H9 (cell line): ENCODE data around the gene NPC1L1. TPM values are rescaled to one million over a fixed set of nuclear protein-coding genes. Genes with fewer than 3 reads are reported as not detected.

ENCODE experiments used
- DNase-seq: peaks from one replicate; pipeline ENCODE4 v3.0.0-alpha.2; 2017
- H2AFZ ChIP-seq: one replicate; pipeline ENCODE4 v1.6.1; 2013; ENCODE audit warnings: mild to moderate bottlenecking, low read length, control low read depth, moderate library complexity
- H2AK5ac ChIP-seq: 2 replicates; pipeline ENCODE4 v1.6.1; 2013; ENCODE audit warnings: low read length, control low read depth, mixed read lengths; ENCODE audit not compliant: insufficient read length
- H2BK120ac ChIP-seq: one replicate; pipeline ENCODE4 v1.6.1; 2013; ENCODE audit warnings: low read depth, mild to moderate bottlenecking, low read length, control low read depth, inconsistent platforms; ENCODE audit not compliant: poor library complexity, severe bottlenecking
- H2BK12ac ChIP-seq: 2 replicates; pipeline ENCODE4 v1.6.1; 2013; ENCODE audit warnings: low read length, control low read depth, mixed read lengths, low read depth; ENCODE audit not compliant: insufficient read length
- H2BK15ac ChIP-seq: 2 replicates; pipeline ENCODE4 v1.6.1; 2013; ENCODE audit warnings: low read depth, low read length, control low read depth
- H2BK20ac ChIP-seq: one replicate; pipeline ENCODE4 v1.6.1; 2013; ENCODE audit warnings: low read depth, mild to moderate bottlenecking, low read length, control low read depth, inconsistent platforms; ENCODE audit not compliant: poor library complexity, severe bottlenecking
- H2BK5ac ChIP-seq: 2 replicates; pipeline ENCODE4 v1.6.1; 2013; ENCODE audit warnings: low read length, control low read depth, mixed read lengths; ENCODE audit not compliant: insufficient read length
- H3K14ac ChIP-seq: 2 replicates; pipeline ENCODE4 v1.6.1; 2013; ENCODE audit warnings: low read length, control low read depth; ENCODE audit not compliant: insufficient read depth
- H3K18ac ChIP-seq: 2 replicates; pipeline ENCODE4 v1.6.1; 2013; ENCODE audit warnings: low read depth, mild to moderate bottlenecking, mixed read lengths, low read length, control low read depth; ENCODE audit not compliant: insufficient read length
- H3K23ac ChIP-seq: 2 replicates; pipeline ENCODE4 v1.6.1; 2013; ENCODE audit warnings: low read length, control low read depth, mixed read lengths, low read depth; ENCODE audit not compliant: insufficient read length
- H3K23me2 ChIP-seq: 2 replicates; pipeline ENCODE4 v1.6.1; 2013; ENCODE audit warnings: low read depth, mild to moderate bottlenecking, mixed read lengths, low read length, control low read depth; ENCODE audit not compliant: insufficient read length, poor library complexity, severe bottlenecking
- H3K27ac ChIP-seq: 2 replicates; pipeline ENCODE4 v1.5.1; 2013; ENCODE audit warnings: low read length, control low read depth, mixed read lengths, low read depth; ENCODE audit not compliant: insufficient read length
- H3K27me3 ChIP-seq: 2 replicates; pipeline ENCODE4 v1.6.1; 2013; ENCODE audit warnings: low read length, control low read depth, inconsistent platforms; ENCODE audit not compliant: insufficient read depth
- H3K4ac ChIP-seq: 2 replicates; pipeline ENCODE4 v1.6.1; 2013; ENCODE audit warnings: low read depth, mild to moderate bottlenecking, control low read depth, inconsistent platforms, low read length, moderate library complexity
- H3K4me1 ChIP-seq: 2 replicates; pipeline ENCODE4 v1.6.1; 2013; ENCODE audit warnings: low read length, control low read depth, inconsistent platforms; ENCODE audit not compliant: insufficient read depth
- H3K4me2 ChIP-seq: 2 replicates; pipeline ENCODE4 v1.6.1; 2013; ENCODE audit warnings: low read length, control low read depth, mixed read lengths; ENCODE audit not compliant: insufficient read length, insufficient read depth
- H3K56ac ChIP-seq: 2 replicates; pipeline ENCODE4 v1.6.1; 2013; ENCODE audit warnings: low read depth, mild to moderate bottlenecking, mixed read lengths, low read length, control low read depth; ENCODE audit not compliant: insufficient read length
- H3K79me1 ChIP-seq: 2 replicates; pipeline ENCODE4 v1.6.1; 2013; ENCODE audit warnings: low read depth, mild to moderate bottlenecking, moderate library complexity, low read length, control low read depth, inconsistent platforms; ENCODE audit not compliant: insufficient read depth, poor library complexity, severe bottlenecking
- H3K79me2 ChIP-seq: 2 replicates; pipeline ENCODE4 v1.6.1; 2013; ENCODE audit warnings: low read length, control low read depth, inconsistent platforms; ENCODE audit not compliant: insufficient read depth
- H3K9ac ChIP-seq: 2 replicates; pipeline ENCODE4 v1.6.1; 2013; ENCODE audit warnings: low read length, control low read depth, mixed read lengths; ENCODE audit not compliant: insufficient read length; ENCODE audit errors: extremely low read depth
- H3K9me3 ChIP-seq: one replicate; pipeline ENCODE4 v1.6.1; 2013; ENCODE audit warnings: low read depth, low read length, inconsistent platforms; ENCODE audit not compliant: control insufficient read depth
- H3T11ph ChIP-seq: one replicate; pipeline ENCODE4 v1.6.1; 2013; ENCODE audit warnings: mild to moderate bottlenecking, low read length, control low read depth, inconsistent platforms
- H4K20me1 ChIP-seq: one replicate; pipeline ENCODE4 v1.6.1; 2013; ENCODE audit not compliant: control insufficient read depth, insufficient read length, insufficient read depth
- H4K5ac ChIP-seq: 2 replicates; pipeline ENCODE4 v1.6.1; 2013; ENCODE audit warnings: low read depth, mild to moderate bottlenecking, mixed read lengths, low read length, control low read depth; ENCODE audit not compliant: insufficient read length
- H4K8ac ChIP-seq: replicated peaks from 2 replicates; pipeline ENCODE4 v1.6.1; 2013; ENCODE audit warnings: low read length, control low read depth, mixed read lengths, low read depth; ENCODE audit not compliant: insufficient read length
- H4K91ac ChIP-seq: 2 replicates; pipeline ENCODE4 v1.6.1; 2013; ENCODE audit warnings: low read depth, mild to moderate bottlenecking, moderate library complexity, mixed read lengths, low read length, control low read depth; ENCODE audit not compliant: insufficient read length
- H3K27ac Mint-ChIP-seq, 3 experiments: 2 replicates in 2 of 3; 3 replicates in 1 of 3; pipeline ENCODE4 v1.8.0; 2020 to 2021; ENCODE audit warnings: mixed read lengths in 3 of 3, mild to moderate bottlenecking in 1 of 3, moderate library complexity in 1 of 3
- H3K27me3 Mint-ChIP-seq: 2 replicates; pipeline ENCODE4 v1.8.0; 2021; ENCODE audit warnings: low read depth, mild to moderate bottlenecking, moderate library complexity, mixed read lengths
- H3K36me3 Mint-ChIP-seq, 3 experiments: 2 replicates in 2 of 3; 3 replicates in 1 of 3; pipeline ENCODE4 v1.8.0; 2020 to 2021; ENCODE audit warnings: low read depth in 3 of 3, mixed read lengths in 3 of 3; ENCODE audit not compliant: insufficient read depth in 1 of 3
- H3K4me1 Mint-ChIP-seq, 2 experiments: 2 replicates each; pipeline ENCODE4 v1.8.0; 2020; ENCODE audit warnings: mixed read lengths in 2 of 2
- H3K4me3 Mint-ChIP-seq, 2 experiments: 2 replicates in 1 of 2; 3 replicates in 1 of 2; pipeline ENCODE4 v1.8.0; 2020 to 2021; ENCODE audit warnings: mild to moderate bottlenecking in 2 of 2, mixed read lengths in 2 of 2, moderate library complexity in 1 of 2
- H3K9me3 Mint-ChIP-seq, 2 experiments: 2 replicates in 1 of 2; 3 replicates in 1 of 2; pipeline ENCODE4 v1.8.0; 2020; ENCODE audit warnings: mild to moderate bottlenecking in 2 of 2, mixed read lengths in 2 of 2, moderate library complexity in 1 of 2
- WGBS: extraction: QIAGEN DNeasy Blood & Tissue Kit; methylation state at CpG from one replicate; pipeline ENCODE4 v1.1.7; 2013; ENCODE audit warnings: missing lambda C conversion rate, low lambda C conversion rate, mixed read lengths; ENCODE audit not compliant: insufficient read length; ENCODE audit errors: extremely low coverage; 5-methylcytosine and 5-hydroxymethylcytosine counted together
- total RNA-seq: library from RNA; stranded (reverse); gene quantifications from 2 replicates; pipeline ENCODE4 v1.2.1, GENCODE V29; 2021
- TF ChIP-seq, protein P1 (sequence below): fragments of 200-600 bp; sonication (generic); conservative IDR thresholded peaks from 3 replicates; pipeline ENCODE4 v1.8.0; 2021; ENCODE audit warnings: antibody characterized with exemption, mild to moderate bottlenecking

Gene NPC1L1
- total RNA-seq, 1 experiment from 2014 or later, result 0.11 TPM

DNA sequence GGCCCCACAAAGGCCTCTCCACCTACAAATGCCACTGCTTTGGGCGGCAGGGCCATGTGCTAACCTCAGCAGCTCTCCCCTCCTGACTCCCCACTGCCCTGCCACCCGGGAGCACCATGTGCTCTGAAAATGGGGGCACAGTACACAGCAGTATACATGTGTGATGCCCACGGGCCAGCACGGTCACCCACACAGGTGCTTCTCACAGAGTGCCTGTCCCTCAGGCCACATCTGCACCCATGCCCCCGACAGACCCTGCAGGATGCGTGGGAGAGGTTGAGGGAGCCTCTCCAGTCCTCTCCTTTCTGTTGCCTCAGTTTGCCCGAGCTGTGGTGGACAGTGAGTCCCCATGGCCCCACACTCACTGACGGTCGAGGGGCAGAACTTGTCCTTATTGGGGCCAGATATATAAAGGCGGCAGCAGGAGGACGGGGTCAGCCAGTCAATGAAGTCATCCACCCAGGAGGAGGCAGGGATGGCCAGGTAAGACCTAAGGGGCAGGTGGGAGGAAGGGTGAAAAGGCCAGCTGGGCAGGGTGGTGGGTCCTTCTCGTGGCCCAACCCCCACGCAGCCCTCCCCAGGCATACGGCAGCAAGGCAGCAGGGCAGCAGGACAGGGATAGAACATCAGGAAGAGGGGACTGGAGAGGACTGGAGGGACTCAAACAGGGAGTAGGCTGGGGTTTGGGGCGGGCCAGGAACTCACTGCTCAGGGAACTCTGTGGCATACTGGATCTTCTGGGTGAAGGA lies 19.6 kb downstream of the NPC1L1 start:
- no peaks in the 10 kb centered on the region for H3K4me1 Mint-ChIP-seq
- TF ChIP-seq, protein P1, sequence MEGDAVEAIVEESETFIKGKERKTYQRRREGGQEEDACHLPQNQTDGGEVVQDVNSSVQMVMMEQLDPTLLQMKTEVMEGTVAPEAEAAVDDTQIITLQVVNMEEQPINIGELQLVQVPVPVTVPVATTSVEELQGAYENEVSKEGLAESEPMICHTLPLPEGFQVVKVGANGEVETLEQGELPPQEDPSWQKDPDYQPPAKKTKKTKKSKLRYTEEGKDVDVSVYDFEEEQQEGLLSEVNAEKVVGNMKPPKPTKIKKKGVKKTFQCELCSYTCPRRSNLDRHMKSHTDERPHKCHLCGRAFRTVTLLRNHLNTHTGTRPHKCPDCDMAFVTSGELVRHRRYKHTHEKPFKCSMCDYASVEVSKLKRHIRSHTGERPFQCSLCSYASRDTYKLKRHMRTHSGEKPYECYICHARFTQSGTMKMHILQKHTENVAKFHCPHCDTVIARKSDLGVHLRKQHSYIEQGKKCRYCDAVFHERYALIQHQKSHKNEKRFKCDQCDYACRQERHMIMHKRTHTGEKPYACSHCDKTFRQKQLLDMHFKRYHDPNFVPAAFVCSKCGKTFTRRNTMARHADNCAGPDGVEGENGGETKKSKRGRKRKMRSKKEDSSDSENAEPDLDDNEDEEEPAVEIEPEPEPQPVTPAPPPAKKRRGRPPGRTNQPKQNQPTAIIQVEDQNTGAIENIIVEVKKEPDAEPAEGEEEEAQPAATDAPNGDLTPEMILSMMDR, result no peak

More for the DNA sequence above, 19.6 kb downstream of the NPC1L1 start:
- H3K27me3 ChIP-seq, result no peaks in the 10 kb centered on the region
- H3K56ac ChIP-seq, result no peak overlapping the region
- H2BK20ac ChIP-seq, result no peak overlapping the region
- no peak overlapping the region for H2BK12ac ChIP-seq
- H2AFZ ChIP-seq, result no peak overlapping the region
- no peak overlapping the region for H4K5ac ChIP-seq
- DNase-seq, result no peak
- H3K4ac ChIP-seq, result no peak overlapping the region
- no peak overlapping the region for H3K14ac ChIP-seq
- no peak overlapping the region for H2AK5ac ChIP-seq
- no peak overlapping the region for H4K91ac ChIP-seq
- peaks cover 12% of the 10 kb centered on the region for H3K27me3 Mint-ChIP-seq
- H3K79me2 ChIP-seq, result no peaks in the 10 kb centered on the region
- H2BK5ac ChIP-seq, result no peak overlapping the region
- H3K23ac ChIP-seq, result no peak overlapping the region
- no peak overlapping the region for H2BK120ac ChIP-seq
- no peak overlapping the region for H3K9ac ChIP-seq
- H3K27ac ChIP-seq, result no peak overlapping the region
- no peak overlapping the region for H3K4me2 ChIP-seq
- peaks cover 16 to 17% of the 10 kb centered on the region in 2 experiments for H3K9me3 Mint-ChIP-seq
- WGBS, result no CpG with 5 or more reads among the region's 15 CpGs
- H3K4me3 Mint-ChIP-seq, result no peak overlapping the region
- H3K18ac ChIP-seq, result no peak overlapping the region
- H3K79me1 ChIP-seq, result no peaks in the 10 kb centered on the region
- no peak overlapping the region for H4K8ac ChIP-seq
- no peak overlapping the region for H3T11ph ChIP-seq
- 0 out of 7 replicates have a peak, but pooled peaks cover 0 to 4% (median 0%) of the 10 kb centered on the region in 3 experiments for H3K36me3 Mint-ChIP-seq
- H2BK15ac ChIP-seq, result no peak overlapping the region
- peak overlapping the region in 1 of 3 experiments; percentile 55; a peak in 2 of 7 replicates for H3K27ac Mint-ChIP-seq
- H3K23me2 ChIP-seq, result no peaks in the 10 kb centered on the region
- no peaks in the 10 kb centered on the region for H3K4me1 ChIP-seq
- H3K9me3 ChIP-seq, result no peaks in the 10 kb centered on the region
- H4K20me1 ChIP-seq, result no peaks in the 10 kb centered on the region
